ENCODE results near the gene OPRM1.

DNA sequence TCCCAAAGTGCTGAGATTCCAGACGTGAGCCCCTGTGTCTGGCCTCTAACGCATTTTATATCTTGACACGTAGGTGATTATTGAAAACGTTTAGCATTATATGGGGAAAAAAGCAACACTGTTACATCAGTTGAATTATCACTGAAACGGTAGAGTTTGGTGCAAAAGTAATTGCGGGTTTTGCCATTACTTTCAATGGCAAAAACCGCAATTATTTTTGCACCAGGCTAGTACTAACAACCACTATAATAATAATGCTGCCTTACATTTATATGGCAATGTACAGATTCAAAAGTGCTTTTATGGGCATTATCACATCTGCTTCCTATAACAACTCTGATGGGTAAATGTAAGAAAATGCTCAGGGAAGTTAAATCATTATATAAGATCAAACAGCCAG lies 57.3 kb downstream of the OPRM1 start:
- TF ChIP-seq ZNF274 (IDR thresholded peaks at IDR 0.05; ENCODE audit: low read depth, low read length) (no peak), ZFX (IDR thresholded peaks at IDR 0.05) (no peak), TCF7L2 (IDR thresholded peaks at IDR 0.05; ENCODE audit: borderline replicate concordance, extremely low read depth, insufficient read depth, insufficient read length) (no peak), POLR2A (IDR thresholded peaks at IDR 0.05; ENCODE audit: borderline replicate concordance, extremely low read depth, insufficient read depth, insufficient read length) (no peak), EGR1 (IDR thresholded peaks at IDR 0.05; ENCODE audit: low read depth) (no peak), EZH2phosphoT487 (IDR thresholded peaks at IDR 0.05; ENCODE audit: borderline replicate concordance) (no peak), CBX3 (IDR thresholded peaks at IDR 0.05; ENCODE audit: low read depth) (no peak), FOSL1 (IDR thresholded peaks at IDR 0.05; ENCODE audit: low read depth) (no peak)
- TF ChIP-seq, protein P1, sequence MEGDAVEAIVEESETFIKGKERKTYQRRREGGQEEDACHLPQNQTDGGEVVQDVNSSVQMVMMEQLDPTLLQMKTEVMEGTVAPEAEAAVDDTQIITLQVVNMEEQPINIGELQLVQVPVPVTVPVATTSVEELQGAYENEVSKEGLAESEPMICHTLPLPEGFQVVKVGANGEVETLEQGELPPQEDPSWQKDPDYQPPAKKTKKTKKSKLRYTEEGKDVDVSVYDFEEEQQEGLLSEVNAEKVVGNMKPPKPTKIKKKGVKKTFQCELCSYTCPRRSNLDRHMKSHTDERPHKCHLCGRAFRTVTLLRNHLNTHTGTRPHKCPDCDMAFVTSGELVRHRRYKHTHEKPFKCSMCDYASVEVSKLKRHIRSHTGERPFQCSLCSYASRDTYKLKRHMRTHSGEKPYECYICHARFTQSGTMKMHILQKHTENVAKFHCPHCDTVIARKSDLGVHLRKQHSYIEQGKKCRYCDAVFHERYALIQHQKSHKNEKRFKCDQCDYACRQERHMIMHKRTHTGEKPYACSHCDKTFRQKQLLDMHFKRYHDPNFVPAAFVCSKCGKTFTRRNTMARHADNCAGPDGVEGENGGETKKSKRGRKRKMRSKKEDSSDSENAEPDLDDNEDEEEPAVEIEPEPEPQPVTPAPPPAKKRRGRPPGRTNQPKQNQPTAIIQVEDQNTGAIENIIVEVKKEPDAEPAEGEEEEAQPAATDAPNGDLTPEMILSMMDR (IDR thresholded peaks at IDR 0.05 in 2 of 3, conservative IDR thresholded peaks at IDR 0.05 in 1 of 3; ENCODE audit: borderline replicate concordance in 1 of 3, insufficient read depth in 1 of 3, low read depth in 2 of 3, low read length in 2 of 3): no peak
- TF ChIP-seq, protein P2, sequence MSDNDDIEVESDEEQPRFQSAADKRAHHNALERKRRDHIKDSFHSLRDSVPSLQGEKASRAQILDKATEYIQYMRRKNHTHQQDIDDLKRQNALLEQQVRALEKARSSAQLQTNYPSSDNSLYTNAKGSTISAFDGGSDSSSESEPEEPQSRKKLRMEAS (IDR thresholded peaks at IDR 0.05): no peak
- TF ChIP-seq, protein P3, sequence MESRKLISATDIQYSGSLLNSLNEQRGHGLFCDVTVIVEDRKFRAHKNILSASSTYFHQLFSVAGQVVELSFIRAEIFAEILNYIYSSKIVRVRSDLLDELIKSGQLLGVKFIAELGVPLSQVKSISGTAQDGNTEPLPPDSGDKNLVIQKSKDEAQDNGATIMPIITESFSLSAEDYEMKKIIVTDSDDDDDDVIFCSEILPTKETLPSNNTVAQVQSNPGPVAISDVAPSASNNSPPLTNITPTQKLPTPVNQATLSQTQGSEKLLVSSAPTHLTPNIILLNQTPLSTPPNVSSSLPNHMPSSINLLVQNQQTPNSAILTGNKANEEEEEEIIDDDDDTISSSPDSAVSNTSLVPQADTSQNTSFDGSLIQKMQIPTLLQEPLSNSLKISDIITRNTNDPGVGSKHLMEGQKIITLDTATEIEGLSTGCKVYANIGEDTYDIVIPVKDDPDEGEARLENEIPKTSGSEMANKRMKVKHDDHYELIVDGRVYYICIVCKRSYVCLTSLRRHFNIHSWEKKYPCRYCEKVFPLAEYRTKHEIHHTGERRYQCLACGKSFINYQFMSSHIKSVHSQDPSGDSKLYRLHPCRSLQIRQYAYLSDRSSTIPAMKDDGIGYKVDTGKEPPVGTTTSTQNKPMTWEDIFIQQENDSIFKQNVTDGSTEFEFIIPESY (IDR thresholded peaks at IDR 0.05; ENCODE audit: extremely low read depth, insufficient replicate concordance, low read length): no peak
